ENCODE measurements around the gene LDLRAD3.

DNA sequence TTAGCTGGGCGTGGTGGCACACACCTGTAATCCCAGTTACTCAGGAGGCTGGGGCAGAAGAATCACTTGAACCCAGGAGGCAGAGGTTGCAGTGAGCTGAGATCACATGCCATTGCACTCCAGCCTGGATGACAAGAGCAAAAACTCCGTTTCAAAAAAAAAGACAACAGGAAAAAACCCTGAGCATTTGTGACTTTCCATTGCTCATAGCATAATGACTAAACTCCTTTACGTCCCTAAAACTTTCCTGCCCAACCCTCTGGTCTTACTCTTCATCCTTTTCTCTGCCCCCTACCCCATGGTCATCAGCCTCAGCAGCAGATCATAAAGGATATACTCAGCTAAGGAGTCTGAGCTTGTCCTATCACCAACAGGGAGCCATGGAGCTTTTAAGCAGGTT, 6.8 kb upstream of the LDLRAD3 start:
- TF ChIP-seq, protein P1, sequence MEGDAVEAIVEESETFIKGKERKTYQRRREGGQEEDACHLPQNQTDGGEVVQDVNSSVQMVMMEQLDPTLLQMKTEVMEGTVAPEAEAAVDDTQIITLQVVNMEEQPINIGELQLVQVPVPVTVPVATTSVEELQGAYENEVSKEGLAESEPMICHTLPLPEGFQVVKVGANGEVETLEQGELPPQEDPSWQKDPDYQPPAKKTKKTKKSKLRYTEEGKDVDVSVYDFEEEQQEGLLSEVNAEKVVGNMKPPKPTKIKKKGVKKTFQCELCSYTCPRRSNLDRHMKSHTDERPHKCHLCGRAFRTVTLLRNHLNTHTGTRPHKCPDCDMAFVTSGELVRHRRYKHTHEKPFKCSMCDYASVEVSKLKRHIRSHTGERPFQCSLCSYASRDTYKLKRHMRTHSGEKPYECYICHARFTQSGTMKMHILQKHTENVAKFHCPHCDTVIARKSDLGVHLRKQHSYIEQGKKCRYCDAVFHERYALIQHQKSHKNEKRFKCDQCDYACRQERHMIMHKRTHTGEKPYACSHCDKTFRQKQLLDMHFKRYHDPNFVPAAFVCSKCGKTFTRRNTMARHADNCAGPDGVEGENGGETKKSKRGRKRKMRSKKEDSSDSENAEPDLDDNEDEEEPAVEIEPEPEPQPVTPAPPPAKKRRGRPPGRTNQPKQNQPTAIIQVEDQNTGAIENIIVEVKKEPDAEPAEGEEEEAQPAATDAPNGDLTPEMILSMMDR (IDR thresholded peaks at IDR 0.05): no peak
- no peak for TF ChIP-seq POLR2AphosphoS5 (IDR thresholded peaks at IDR 0.05)
- TF ChIP-seq POLR2A (IDR thresholded peaks at IDR 0.05): no peak

Measured in prostate gland (tissue), 2 donors.